Activated T-cell treated with anti-CD3 and anti-CD28 coated beads, Interleukin-2, amount 50 U/mL, for 72 hours (primary cell): ENCODE measurements around the gene ALDH3B2. TPM values are rescaled to one million over a fixed set of nuclear protein-coding genes. Genes with fewer than 3 reads are reported as not detected.
A peak's percentile ranks its signal among the peaks of the same experiment; 100 is the strongest.
"Not testable (repeated sequence)": the region's sequence is repeated elsewhere in the genome, so short reads cannot be mapped to it uniquely, and the experiment has no call there.

Source experiments
- ATAC-seq, 2 donors: fragments of 150-1000 bp; cut with Tn5 transposase; replicated peaks in 1 of 2; 2 replicates each; pipeline ENCODE4 v1.10.0; 2021; ENCODE audit warnings: moderate library complexity in 2 of 2, mild to moderate bottlenecking in 1 of 2
- DNase-seq, 2 donors: peaks; one replicate each; pipeline ENCODE4 v3.0.0; 2021 to 2022; ENCODE audit warnings: mixed read lengths in 1 of 2
- H3K27ac Mint-ChIP-seq: one replicate; pipeline ENCODE4 v1.8.0; 2022; ENCODE audit warnings: mild to moderate bottlenecking, moderate library complexity, mixed read lengths
- H3K27me3 Mint-ChIP-seq: one replicate; pipeline ENCODE4 v1.8.0; 2022; ENCODE audit warnings: low read depth, mixed read lengths
- H3K36me3 Mint-ChIP-seq, 2 donors: one replicate each; pipeline ENCODE4 v1.8.0; 2022; ENCODE audit warnings: mixed read lengths in 2 of 2, mild to moderate bottlenecking in 1 of 2; ENCODE audit not compliant: insufficient read depth in 2 of 2
- H3K4me1 Mint-ChIP-seq: one replicate; pipeline ENCODE4 v1.8.0; 2022; ENCODE audit warnings: low read depth, mixed read lengths
- H3K4me3 Mint-ChIP-seq, 2 donors: one replicate each; pipeline ENCODE4 v1.8.0; 2022; ENCODE audit warnings: mild to moderate bottlenecking in 2 of 2, mixed read lengths in 2 of 2, moderate library complexity in 2 of 2
- H3K9me3 Mint-ChIP-seq, 2 donors: one replicate each; pipeline ENCODE4 v1.8.0; 2022; ENCODE audit warnings: mixed read lengths in 2 of 2
- total RNA-seq, 2 donors: library from RNA; stranded (reverse); gene quantifications; one replicate each; pipeline ENCODE4 v1.2.3, GENCODE V29; 2022

The ALDH3B2 gene
- total RNA-seq, 2 donors from 2014 or later: not detected

- Mint-ChIP-seq H3K27ac (no peak overlapping the region), H3K4me3 (no peak overlapping the region), H3K9me3 (no peaks in the 10 kb centered on the region), H3K4me1 (peaks cover 6% of the 10 kb centered on the region), H3K36me3 (no peaks in the 10 kb centered on the region), H3K27me3 (no peaks in the 10 kb centered on the region)
- DNase-seq (peak; percentile 56 to 61), ATAC-seq (peak; percentile 78 to 81)
Observed at GRCh38 chr11:67640021-67640757, 34.2 kb downstream of the ALDH3B2 start.

GRCh38 chr11:67639438-67639859 is 35.0 kb downstream of the ALDH3B2 start, which contains the start of gene TBX10:
TSS of gene TBX10 (minus strand) at chr11:67639763. CDS start at chr11:67639472, 291 bp downstream.
- Mint-ChIP-seq H3K36me3 (no peaks in the 10 kb centered on the region), H3K27ac (no peak within 1 kb of the TSS), H3K4me3 (no peak within 1 kb of the TSS), H3K4me1 (peaks cover 6% of the 10 kb centered on the region), H3K27me3 (no peaks in the 10 kb centered on the region), H3K9me3 (no peaks in the 10 kb centered on the region)
- DNase-seq (no peak), ATAC-seq (no peak)

GRCh38 chr11:67638535-67639437 is 35.6 kb downstream of the ALDH3B2 start:
- no peak for ATAC-seq
- Mint-ChIP-seq H3K36me3 (no peaks in the 10 kb centered on the region), H3K27me3 (no peaks in the 10 kb centered on the region), H3K4me3 (no peak overlapping the region), H3K27ac (no peak overlapping the region), H3K9me3 (no peaks in the 10 kb centered on the region), H3K4me1 (peaks cover 6% of the 10 kb centered on the region)
- no peak for DNase-seq

GRCh38 chr11:67637441-67637840 is 37.0 kb downstream of the ALDH3B2 start:
- H3K36me3 Mint-ChIP-seq, H3K27ac Mint-ChIP-seq, H3K4me1 Mint-ChIP-seq, H3K27me3 Mint-ChIP-seq, ATAC-seq, H3K4me3 Mint-ChIP-seq, DNase-seq, H3K9me3 Mint-ChIP-seq: not testable (repeated sequence)

GRCh38 chr11:67636962-67637361 is 37.5 kb downstream of the ALDH3B2 start:
- ATAC-seq (no peak), DNase-seq (no peak)
- no peak overlapping the region for H3K27ac Mint-ChIP-seq
- H3K27me3 Mint-ChIP-seq: no peaks in the 10 kb centered on the region
- H3K4me1 Mint-ChIP-seq: peaks cover 6% of the 10 kb centered on the region
- no peaks in the 10 kb centered on the region for H3K9me3 Mint-ChIP-seq
- H3K4me3 Mint-ChIP-seq: no peak overlapping the region
- no peaks in the 10 kb centered on the region for H3K36me3 Mint-ChIP-seq

GRCh38 chr11:67635231-67635521 is 39.2 kb downstream of the ALDH3B2 start:
- H3K4me3 Mint-ChIP-seq: no peak overlapping the region

GRCh38 chr11:67634366-67635230 is 39.8 kb downstream of the ALDH3B2 start:
- Mint-ChIP-seq H3K9me3 (no peaks in the 10 kb centered on the region), H3K4me1 (peaks cover 11% of the 10 kb centered on the region), H3K4me3 (no peak overlapping the region), H3K36me3 (no peaks in the 10 kb centered on the region), H3K27ac (no peak overlapping the region), H3K27me3 (no peaks in the 10 kb centered on the region)
- DNase-seq (no peak), ATAC-seq (no peak)

More at GRCh38 chr11:67635231-67635521, 39.2 kb downstream of the ALDH3B2 start:
- H3K36me3 Mint-ChIP-seq: no peaks in the 10 kb centered on the region
- H3K9me3 Mint-ChIP-seq: no peaks in the 10 kb centered on the region
- H3K27ac Mint-ChIP-seq: no peak overlapping the region
- DNase-seq (no peak), ATAC-seq (no peak)
- H3K27me3 Mint-ChIP-seq: no peaks in the 10 kb centered on the region
- H3K4me1 Mint-ChIP-seq: peaks cover 11% of the 10 kb centered on the region

- ATAC-seq: no peak
- H3K9me3 Mint-ChIP-seq: no peaks in the 10 kb centered on the region
- H3K27ac Mint-ChIP-seq: no peak overlapping the region
- H3K4me3 Mint-ChIP-seq: no peak overlapping the region
- H3K27me3 Mint-ChIP-seq: no peaks in the 10 kb centered on the region
- no peaks in the 10 kb centered on the region for H3K36me3 Mint-ChIP-seq
- DNase-seq: no peak
- peaks cover 14% of the 10 kb centered on the region for H3K4me1 Mint-ChIP-seq
Observed at GRCh38 chr11:67633758-67634365, 40.6 kb downstream of the ALDH3B2 start.

- DNase-seq (no peak), ATAC-seq (no peak)
- Mint-ChIP-seq H3K4me1 (peaks cover 18% of the 10 kb centered on the region), H3K9me3 (no peaks in the 10 kb centered on the region), H3K4me3 (no peak overlapping the region), H3K27me3 (no peaks in the 10 kb centered on the region), H3K36me3 (no peaks in the 10 kb centered on the region), H3K27ac (no peak overlapping the region)
Observed at GRCh38 chr11:67632982-67633755, 41.3 kb downstream of the ALDH3B2 start.

GRCh38 chr11:67632175-67632981 is 42.0 kb downstream of the ALDH3B2 start:
- Mint-ChIP-seq H3K27me3 (no peaks in the 10 kb centered on the region), H3K27ac (no peak overlapping the region), H3K4me1 (peaks cover 18% of the 10 kb centered on the region), H3K9me3 (no peaks in the 10 kb centered on the region), H3K36me3 (no peaks in the 10 kb centered on the region), H3K4me3 (peak overlapping the region in 1 of 2 donors; percentile 71)
- ATAC-seq (no peak), DNase-seq (no peak)

GRCh38 chr11:67631853-67632174 is 42.6 kb downstream of the ALDH3B2 start:
- no peak for ATAC-seq
- H3K36me3 Mint-ChIP-seq: no peaks in the 10 kb centered on the region
- DNase-seq: no peak
- peaks cover 14% of the 10 kb centered on the region for H3K4me1 Mint-ChIP-seq
- H3K27ac Mint-ChIP-seq: no peak overlapping the region
- no peaks in the 10 kb centered on the region for H3K27me3 Mint-ChIP-seq
- peak overlapping the region in 1 of 2 donors; percentile 71 for H3K4me3 Mint-ChIP-seq
- H3K9me3 Mint-ChIP-seq: no peaks in the 10 kb centered on the region
